Pulmonary artery endothelial cell (primary cell): ENCODE data around the gene STAB2. TPM values are rescaled to one million over a fixed set of nuclear protein-coding genes. Genes with fewer than 3 reads are reported as not detected.
"Not testable (repeated sequence)": the region's sequence is repeated elsewhere in the genome, so short reads cannot be mapped to it uniquely, and the experiment has no call there.

Experiments
- DNase-seq: peaks from one replicate; pipeline ENCODE4 v3.0.0-alpha.2; 2011; ENCODE audit warnings: low read depth, low spot score
- total RNA-seq: library from RNA; depleted of rRNA; stranded (reverse); fragments of >200 nt; gene quantifications from 2 replicates; pipeline ENCODE4 v1.2.3, GENCODE V29; 2014

STAB2 gene
- total RNA-seq, 1 donor from 2014 or later, result not detected

GRCh38 chr12:103807561-103808238 is 220.6 kb downstream of the STAB2 start:
- DNase-seq, result no peak

GRCh38 chr12:103808239-103808880 is 221.3 kb downstream of the STAB2 start:
- DNase-seq, result no peak

DNA sequence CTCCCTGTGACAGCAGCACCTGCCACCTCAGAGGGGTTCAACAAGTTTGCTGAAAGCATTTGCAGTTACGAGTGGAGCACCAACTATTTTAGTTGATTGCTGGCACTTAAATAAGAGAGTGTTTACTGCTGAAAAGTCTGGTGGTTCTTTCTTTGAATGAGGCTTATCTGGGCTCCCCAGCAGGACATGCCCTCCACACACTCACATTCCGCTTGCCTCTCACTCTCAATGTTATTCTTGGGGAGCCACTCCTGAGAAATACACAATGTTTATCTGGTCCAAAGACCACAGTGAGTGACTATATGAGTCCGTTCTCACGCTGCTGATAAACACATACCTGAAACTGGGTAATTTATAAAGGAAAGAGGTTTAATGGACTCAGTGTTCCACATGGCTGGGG is 222.1 kb downstream of the STAB2 start:
- no peak for DNase-seq

DNA sequence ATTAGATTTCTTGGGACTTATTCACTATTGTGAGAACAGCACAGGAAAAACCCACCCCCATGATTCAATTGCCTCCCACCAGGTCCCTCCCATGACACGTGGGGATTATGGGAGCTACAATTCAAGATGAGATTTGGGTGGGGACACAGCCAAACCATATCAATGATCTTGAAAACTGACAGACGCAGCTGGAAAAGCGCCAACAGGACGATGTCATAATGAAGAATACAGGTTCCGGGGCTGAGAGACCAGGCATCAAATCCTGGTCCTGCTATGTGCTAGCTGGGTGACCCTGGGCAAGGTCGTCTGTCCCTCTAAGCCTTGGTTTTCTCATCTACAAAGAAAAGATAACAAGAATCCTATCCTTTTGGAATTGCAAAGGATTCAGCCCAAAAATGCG is 222.6 kb downstream of the STAB2 start:
- DNase-seq, result not testable (repeated sequence)

GRCh38 chr12:103810111-103810510 is 223.0 kb downstream of the STAB2 start:
- DNase-seq, result no peak

DNA sequence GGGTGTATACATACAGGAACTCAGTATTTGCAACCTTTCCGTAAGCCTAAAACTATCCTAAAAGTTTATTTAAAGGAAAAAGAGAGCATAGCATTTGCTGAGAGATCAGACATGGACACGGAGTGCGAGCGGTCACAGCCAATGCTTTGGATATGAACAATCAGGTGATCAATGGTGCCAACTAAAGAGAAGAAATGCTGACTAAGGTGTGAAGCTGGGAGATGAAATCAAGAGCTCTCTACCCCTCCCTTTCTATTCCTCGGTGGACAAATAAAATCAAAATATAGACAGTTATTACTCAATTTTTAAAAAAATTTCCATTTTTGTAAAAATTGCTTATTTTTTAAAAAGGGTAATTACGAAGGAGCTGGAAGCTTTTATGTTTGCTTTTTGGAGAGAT is 224.7 kb downstream of the STAB2 start:
- DNase-seq, result no peak

DNA sequence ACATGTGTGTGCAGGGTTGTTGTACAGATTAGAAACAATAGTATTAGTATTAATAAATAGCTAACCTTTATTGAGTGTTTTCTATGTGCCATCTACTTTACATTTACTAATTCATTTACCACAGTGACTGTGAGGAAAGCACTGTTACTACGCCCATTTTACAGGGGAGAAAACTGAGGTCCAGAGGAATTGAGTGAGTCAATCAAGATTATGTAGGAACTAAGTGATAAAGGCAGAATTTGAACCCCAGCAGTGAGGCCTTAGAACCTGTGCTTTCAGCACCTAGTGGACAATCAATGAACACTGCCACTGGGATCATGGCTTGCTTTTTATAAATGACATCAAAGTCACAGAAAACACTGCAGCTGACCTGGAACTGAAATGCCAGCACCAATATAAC is 225.7 kb downstream of the STAB2 start:
- DNase-seq, result no peak

GRCh38 chr12:103813426-103813825 is 226.4 kb downstream of the STAB2 start:
- no peak for DNase-seq

GRCh38 chr12:103813949-103814348 is 226.9 kb downstream of the STAB2 start:
- DNase-seq, result no peak

DNA sequence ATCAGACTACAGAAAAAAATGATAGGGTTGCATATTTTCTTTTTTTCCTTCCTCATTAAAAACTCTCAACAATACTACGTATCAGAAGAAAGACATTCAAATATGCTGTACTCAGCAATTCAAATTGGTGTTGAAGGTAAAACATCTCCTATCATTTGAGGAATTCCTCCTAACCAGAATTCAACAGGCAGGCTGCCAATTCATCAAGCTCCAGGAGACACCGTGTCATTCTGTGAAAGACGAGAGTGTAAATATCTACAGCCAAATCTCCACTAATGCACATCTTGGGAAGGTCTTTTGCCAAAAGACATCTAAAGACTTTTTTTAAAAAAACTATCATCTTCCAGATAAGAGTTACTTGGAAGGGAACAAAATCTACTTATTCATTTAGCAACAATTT is 227.4 kb downstream of the STAB2 start:
- no peak for DNase-seq

Other genes starting within 250 kb of the STAB2 start
- gene C12orf42, start 91.3 kb upstream of the STAB2 start, total RNA-seq, result not detected in 2 replicates